Stimulated activated CD4-positive, alpha-beta T cell treated with anti-CD3 and anti-CD28 coated beads, Interleukin-2, amount 100 ng/mL, for 24 hours (primary cell): Measurements from ENCODE around the gene PPM1B.
"Not testable (repeated sequence)": the region's sequence is repeated elsewhere in the genome, so short reads cannot be mapped to it uniquely, and the experiment has no call there.

Experiments used
- DNase-seq, 2 donors: peaks; one replicate each; pipeline ENCODE4 v3.0.0-alpha.2; 2020

The PPM1B gene

GRCh38 chr2:44168681-44169154, at the start of gene PPM1B:
PPM1B (plus strand) TSS chr2:44168875; CDS start chr2:44201200, 32,325 bp downstream.
- peak; percentile 99 to 100 for DNase-seq

- no peak for DNase-seq
These were observed 48.8 kb upstream of the PPM1B start for GRCh38 chr2:44119878-44120277.

GRCh38 chr2:44120428-44120827, 48.2 kb upstream of the PPM1B start:
- peak in 1 of 2 donors; percentile 26 for DNase-seq

GRCh38 chr2:44121899-44122298, 46.8 kb upstream of the PPM1B start:
- no peak for DNase-seq

- peak in 1 of 2 donors; percentile 6 for DNase-seq
These were observed 44.2 kb upstream of the PPM1B start for GRCh38 chr2:44124500-44124899.

GRCh38 chr2:44126106-44126797, 42.4 kb upstream of the PPM1B start:
- no peak for DNase-seq

- DNase-seq, result no peak
These were observed 38.2 kb upstream of the PPM1B start for GRCh38 chr2:44130441-44130840.

- no peak for DNase-seq
These were observed 37.5 kb upstream of the PPM1B start for GRCh38 chr2:44131177-44131576.

GRCh38 chr2:44133602-44134001, 35.1 kb upstream of the PPM1B start:
- not testable (repeated sequence) for DNase-seq

- DNase-seq, result no peak
These were observed 33.8 kb upstream of the PPM1B start for GRCh38 chr2:44134848-44135247.

GRCh38 chr2:44135296-44135695, 33.4 kb upstream of the PPM1B start:
- no peak for DNase-seq

GRCh38 chr2:44135771-44136170, 32.9 kb upstream of the PPM1B start:
- DNase-seq, result no peak

- no peak for DNase-seq
These were observed 32.4 kb upstream of the PPM1B start for GRCh38 chr2:44136252-44136651.

GRCh38 chr2:44137048-44137447, 31.6 kb upstream of the PPM1B start:
- DNase-seq, result no peak

- DNase-seq, result no peak
These were observed 30.7 kb upstream of the PPM1B start for GRCh38 chr2:44137872-44138551.

- no peak for DNase-seq
These were observed 28.9 kb upstream of the PPM1B start for GRCh38 chr2:44139741-44140140.

GRCh38 chr2:44142306-44142705, 26.4 kb upstream of the PPM1B start:
- DNase-seq, result no peak

GRCh38 chr2:44143701-44144100, 25.0 kb upstream of the PPM1B start:
- no peak for DNase-seq

- no peak for DNase-seq
These were observed 19.7 kb upstream of the PPM1B start for GRCh38 chr2:44148999-44149398.

GRCh38 chr2:44150473-44150872, 18.2 kb upstream of the PPM1B start:
- no peak for DNase-seq

GRCh38 chr2:44152865-44153669, 15.6 kb upstream of the PPM1B start:
- no peak for DNase-seq

- no peak for DNase-seq
These were observed 12.8 kb upstream of the PPM1B start for GRCh38 chr2:44155666-44156446.

- DNase-seq, result no peak
These were observed 4.9 kb upstream of the PPM1B start for GRCh38 chr2:44163777-44164176.
